ENCODE measurements around the gene SEPTIN7. TPM values are rescaled to one million over a fixed set of nuclear protein-coding genes. Genes with fewer than 3 reads are reported as not detected.
A peak's percentile ranks its signal among the peaks of the same experiment; 100 is the strongest.

Gene SEPTIN7
- total and polyA plus RNA-seq, 2 of the 13 experiments (the other 11 are each of a cell fraction or from before 2014, with no cell fraction given), result 103 to 129 TPM

DNA sequence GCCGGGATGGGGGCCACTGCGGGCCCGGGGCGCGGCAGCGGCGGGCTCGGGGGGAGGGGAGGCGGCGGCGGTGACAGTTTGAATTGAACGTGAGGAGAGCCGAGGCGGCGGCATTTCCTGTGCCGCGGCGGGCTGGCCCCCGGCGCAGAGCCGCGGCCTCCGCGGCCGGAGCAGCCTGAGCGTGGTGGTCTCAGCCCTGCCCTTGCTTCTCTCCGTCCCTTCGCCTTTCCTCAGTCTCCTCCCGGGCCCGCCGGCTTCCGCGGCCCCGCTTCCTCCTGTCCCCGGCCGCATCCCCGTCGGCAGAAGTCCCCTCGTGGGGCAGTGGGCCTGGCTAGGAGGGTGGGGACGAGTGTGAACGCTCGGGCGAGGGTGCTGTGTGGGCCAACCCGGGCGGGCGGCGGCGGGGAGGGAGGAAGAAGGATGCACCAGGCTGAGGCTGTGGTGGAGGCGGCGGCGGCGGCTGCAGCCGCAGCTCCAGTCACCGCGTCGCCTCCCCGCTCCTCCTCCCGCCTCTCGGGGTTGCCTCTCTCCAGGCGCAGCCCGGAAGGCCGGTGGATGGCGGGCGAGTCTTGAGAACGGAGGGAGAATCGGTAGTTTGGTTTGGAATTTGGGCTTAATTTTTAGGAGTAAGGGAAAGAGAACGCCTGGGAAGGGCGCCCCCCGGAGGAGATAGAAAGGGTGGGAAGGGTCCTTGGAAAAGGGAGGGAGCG is 690 bp downstream of the SEPTIN7 start (continued):
- TF ChIP-seq KLF9 (CRISPR knock-in tag; IDR thresholded peaks at IDR 0.05; ENCODE audit: low read depth) (no peak; the same call in 1 of the 2 replicates), CREBL2 (CRISPR knock-in tag; IDR thresholded peaks at IDR 0.05; ENCODE audit: borderline replicate concordance) (no peak), NR2C2 (CRISPR knock-in tag; IDR thresholded peaks at IDR 0.05; ENCODE audit: borderline replicate concordance) (0 out of 2 replicates have a peak, but pooled peaks have one; percentile 8), ZNF263 (CRISPR knock-in tag; IDR thresholded peaks at IDR 0.05) (no peak), MXD3 (CRISPR knock-in tag; IDR thresholded peaks at IDR 0.05) (peak; percentile 9; the same call in 1 of the 2 replicates), THYN1 (CRISPR knock-in tag; IDR thresholded peaks at IDR 0.05; ENCODE audit: borderline replicate concordance, low read depth) (no peak), ZNF713 (CRISPR knock-in tag; IDR thresholded peaks at IDR 0.05) (no peak), ZNF143 (CRISPR knock-in tag; IDR thresholded peaks at IDR 0.05) (no peak), THRA (CRISPR knock-in tag; IDR thresholded peaks at IDR 0.05; ENCODE audit: borderline replicate concordance) (0 out of 2 replicates have a peak, but pooled peaks have one; percentile 1), RBFOX2 (IDR thresholded peaks at IDR 0.05; ENCODE audit: low read depth, low read length) (peak; percentile 75), ZNF121 (CRISPR knock-in tag; IDR thresholded peaks at IDR 0.05) (no peak), ASH2L (IDR thresholded peaks at IDR 0.05; ENCODE audit: insufficient read length, low read depth, low read length) (peak; percentile 74), TEAD3 (CRISPR knock-in tag; optimal IDR thresholded peaks at IDR 0.05; ENCODE audit: borderline replicate concordance) (no peak), PHF8 (CRISPR knock-in tag; IDR thresholded peaks at IDR 0.05) (peak; percentile 78), ARHGAP35 (CRISPR knock-in tag; IDR thresholded peaks at IDR 0.05; ENCODE audit: borderline replicate concordance) (0 out of 2 replicates have a peak, but pooled peaks have one; percentile 26), GABPB1 (CRISPR knock-in tag; IDR thresholded peaks at IDR 0.05) (peak; percentile 30; the same call in 1 of the 2 replicates), RBM39 (IDR thresholded peaks at IDR 0.05; ENCODE audit: low read depth, low read length, poor library complexity, severe bottlenecking) (peak; percentile 1), ZNF350 (CRISPR knock-in tag; IDR thresholded peaks at IDR 0.05; ENCODE audit: borderline replicate concordance, low read depth) (no peak), ZNF768 (CRISPR knock-in tag; IDR thresholded peaks at IDR 0.05) (peak; percentile 48; the same call in 1 of the 2 replicates)
- TF ChIP-seq, protein P1, sequence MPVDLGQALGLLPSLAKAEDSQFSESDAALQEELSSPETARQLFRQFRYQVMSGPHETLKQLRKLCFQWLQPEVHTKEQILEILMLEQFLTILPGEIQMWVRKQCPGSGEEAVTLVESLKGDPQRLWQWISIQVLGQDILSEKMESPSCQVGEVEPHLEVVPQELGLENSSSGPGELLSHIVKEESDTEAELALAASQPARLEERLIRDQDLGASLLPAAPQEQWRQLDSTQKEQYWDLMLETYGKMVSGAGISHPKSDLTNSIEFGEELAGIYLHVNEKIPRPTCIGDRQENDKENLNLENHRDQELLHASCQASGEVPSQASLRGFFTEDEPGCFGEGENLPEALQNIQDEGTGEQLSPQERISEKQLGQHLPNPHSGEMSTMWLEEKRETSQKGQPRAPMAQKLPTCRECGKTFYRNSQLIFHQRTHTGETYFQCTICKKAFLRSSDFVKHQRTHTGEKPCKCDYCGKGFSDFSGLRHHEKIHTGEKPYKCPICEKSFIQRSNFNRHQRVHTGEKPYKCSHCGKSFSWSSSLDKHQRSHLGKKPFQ (CRISPR knock-in tag; IDR thresholded peaks at IDR 0.05; ENCODE audit: insufficient replicate concordance), result peak; percentile 95
- TF ChIP-seq, protein P2, sequence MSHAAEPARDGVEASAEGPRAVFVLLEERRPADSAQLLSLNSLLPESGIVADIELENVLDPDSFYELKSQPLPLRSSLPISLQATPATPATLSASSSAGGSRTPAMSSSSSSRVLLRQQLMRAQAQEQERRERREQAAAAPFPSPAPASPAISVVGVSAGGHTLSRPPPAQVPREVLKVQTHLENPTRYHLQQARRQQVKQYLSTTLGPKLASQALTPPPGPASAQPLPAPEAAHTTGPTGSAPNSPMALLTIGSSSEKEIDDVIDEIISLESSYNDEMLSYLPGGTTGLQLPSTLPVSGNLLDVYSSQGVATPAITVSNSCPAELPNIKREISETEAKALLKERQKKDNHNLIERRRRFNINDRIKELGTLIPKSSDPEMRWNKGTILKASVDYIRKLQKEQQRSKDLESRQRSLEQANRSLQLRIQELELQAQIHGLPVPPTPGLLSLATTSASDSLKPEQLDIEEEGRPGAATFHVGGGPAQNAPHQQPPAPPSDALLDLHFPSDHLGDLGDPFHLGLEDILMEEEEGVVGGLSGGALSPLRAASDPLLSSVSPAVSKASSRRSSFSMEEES (CRISPR knock-in tag; IDR thresholded peaks at IDR 0.05), result no peak
- TF ChIP-seq, protein P3, sequence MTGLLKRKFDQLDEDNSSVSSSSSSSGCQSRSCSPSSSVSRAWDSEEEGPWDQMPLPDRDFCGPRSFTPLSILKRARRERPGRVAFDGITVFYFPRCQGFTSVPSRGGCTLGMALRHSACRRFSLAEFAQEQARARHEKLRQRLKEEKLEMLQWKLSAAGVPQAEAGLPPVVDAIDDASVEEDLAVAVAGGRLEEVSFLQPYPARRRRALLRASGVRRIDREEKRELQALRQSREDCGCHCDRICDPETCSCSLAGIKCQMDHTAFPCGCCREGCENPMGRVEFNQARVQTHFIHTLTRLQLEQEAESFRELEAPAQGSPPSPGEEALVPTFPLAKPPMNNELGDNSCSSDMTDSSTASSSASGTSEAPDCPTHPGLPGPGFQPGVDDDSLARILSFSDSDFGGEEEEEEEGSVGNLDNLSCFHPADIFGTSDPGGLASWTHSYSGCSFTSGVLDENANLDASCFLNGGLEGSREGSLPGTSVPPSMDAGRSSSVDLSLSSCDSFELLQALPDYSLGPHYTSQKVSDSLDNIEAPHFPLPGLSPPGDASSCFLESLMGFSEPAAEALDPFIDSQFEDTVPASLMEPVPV (CRISPR knock-in tag; IDR thresholded peaks at IDR 0.05), result no peak

Measured in HepG2 (cell line).